Skeletal muscle cell (primary cell): ENCODE data around the gene MORF4L1.

Experiments
- DNase-seq: peaks from one replicate; pipeline ENCODE4 v3.0.0-alpha.2; 2010; ENCODE audit warnings: low read depth
- H3K4me3 ChIP-seq: 2 replicates; pipeline ENCODE4 v1.5.1; 2011; ENCODE audit warnings: low read depth, mild to moderate bottlenecking, control low read depth, low read length, moderate library complexity

MORF4L1 gene

DNA sequence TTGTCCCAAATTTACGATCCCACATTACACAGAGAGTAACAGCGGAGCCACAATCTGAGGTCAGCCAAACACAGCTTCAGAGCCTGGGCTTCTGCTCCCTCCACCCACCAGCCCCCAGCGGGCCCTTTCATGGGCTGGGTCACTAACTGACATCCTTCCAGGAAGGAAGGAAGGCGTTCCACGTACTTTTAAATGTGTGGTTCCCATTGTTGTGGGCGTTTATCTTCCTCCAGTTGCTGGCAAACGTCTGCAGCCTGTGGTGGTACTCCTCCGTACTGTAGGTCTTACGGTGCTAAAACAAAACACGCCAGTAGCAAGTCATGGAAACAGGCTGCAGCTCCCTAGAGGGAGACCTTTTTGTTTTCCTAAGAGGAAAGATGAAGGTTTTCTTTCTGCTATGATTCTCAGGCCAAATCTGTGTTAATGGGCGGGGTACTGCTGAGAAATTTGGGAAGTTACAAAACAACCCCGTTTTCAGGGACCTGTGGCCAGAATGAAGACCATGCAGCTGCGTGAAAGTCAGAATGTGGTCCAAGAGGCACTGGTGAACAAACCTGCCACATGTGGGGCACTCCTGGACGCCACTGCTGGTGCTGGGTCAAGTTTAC lies 64.5 kb downstream of the MORF4L1 start:
- DNase-seq, result no peak
- no peak overlapping the region for H3K4me3 ChIP-seq

- H3K4me3 ChIP-seq, result no peak overlapping the region
- no peak for DNase-seq
These were observed 66.2 kb downstream of the MORF4L1 start for GRCh38 chr15:78938658-78939488.

DNA sequence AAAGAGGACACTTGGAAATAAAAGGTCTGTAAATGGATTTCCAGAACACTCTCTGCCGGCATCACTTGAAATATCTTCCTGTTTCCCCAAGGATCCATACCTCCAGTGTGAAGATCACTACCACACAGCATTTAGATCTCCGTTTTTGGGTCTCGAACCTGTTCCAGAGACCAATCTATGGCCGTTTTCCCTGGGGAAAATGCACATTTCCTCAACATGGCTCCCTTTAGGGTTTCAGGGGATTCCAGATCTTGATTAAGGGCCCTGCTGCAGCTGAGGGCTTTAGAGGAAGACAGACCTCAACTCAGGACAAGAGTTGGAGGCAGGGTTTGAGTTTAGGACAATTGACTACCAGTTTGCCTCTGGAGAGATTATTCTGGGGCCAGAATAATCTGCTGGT lies 70.1 kb downstream of the MORF4L1 start:
- DNase-seq, result no peak
- no peak overlapping the region for H3K4me3 ChIP-seq

DNA sequence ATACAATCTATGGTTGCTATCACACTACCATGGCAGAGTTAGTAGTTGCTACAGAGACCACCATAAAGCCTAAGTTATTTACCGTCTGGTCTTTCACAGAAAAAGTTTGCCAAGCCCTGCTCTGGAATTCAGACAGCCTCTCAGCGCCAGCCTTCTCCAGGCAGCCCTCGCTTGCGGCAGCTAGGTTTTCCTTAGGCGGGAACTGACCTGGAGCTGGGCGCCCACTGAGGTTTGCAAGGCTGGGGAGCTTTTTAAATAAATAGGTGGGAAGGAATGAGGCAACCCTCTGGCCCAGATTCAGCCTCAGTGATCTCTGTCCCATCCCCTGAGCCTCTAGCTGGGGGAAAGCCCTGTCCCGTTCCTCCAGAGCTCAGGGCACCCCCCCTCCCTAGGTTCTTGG lies 71.0 kb downstream of the MORF4L1 start:
- no peak for DNase-seq
- no peak overlapping the region for H3K4me3 ChIP-seq

DNA sequence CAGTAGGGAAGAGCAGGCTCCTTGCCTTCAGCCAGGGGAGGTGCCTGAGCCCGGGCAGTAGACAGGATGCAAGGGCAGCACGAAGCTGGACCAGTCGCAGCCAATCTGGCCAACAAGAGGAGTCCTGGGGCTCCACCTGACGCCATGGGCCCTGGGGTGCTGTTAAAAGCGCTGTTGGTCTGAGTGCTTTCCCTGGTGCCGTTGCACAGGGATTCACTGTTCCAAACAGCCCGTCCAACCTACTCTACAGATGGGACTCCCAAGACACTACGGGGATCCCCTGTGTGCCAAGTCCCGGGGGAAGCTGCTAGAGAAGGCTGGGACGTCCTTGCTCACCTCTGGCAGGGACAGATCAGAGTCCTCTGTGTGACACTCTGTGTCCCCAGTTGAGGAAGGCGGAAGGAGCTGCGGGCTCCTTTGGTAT lies 71.5 kb downstream of the MORF4L1 start:
- peak overlapping the region; percentile 39 for H3K4me3 ChIP-seq
- no peak for DNase-seq

GRCh38 chr15:78944669-78945407 lies 72.1 kb downstream of the MORF4L1 start, which contains the start of gene CTSH:
CTSH (minus strand) TSS chr15:78945046; CDS start chr15:78944981, 65 bp downstream.
- H3K4me3 ChIP-seq, result peak within 1 kb of the TSS; percentile 39
- no peak for DNase-seq

DNA sequence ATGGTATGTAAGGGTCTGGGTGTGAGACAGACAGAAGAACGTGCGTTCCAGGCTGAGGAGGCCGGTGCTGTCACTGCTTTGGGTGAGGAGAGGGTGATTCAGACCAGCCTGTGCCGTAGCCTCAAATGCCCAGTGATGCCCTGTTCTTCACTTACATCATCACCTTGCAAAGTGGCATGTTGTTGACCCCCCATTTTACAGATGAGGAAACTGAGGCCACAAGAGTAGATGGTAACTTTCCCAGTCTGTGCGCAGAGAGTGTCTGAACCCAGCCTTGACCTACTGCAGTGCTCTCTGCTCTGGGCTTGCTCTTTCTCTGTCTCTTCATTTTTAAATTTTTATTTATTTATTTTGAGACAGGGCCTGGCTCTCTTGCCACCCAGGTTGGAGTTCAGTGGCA lies 73.8 kb downstream of the MORF4L1 start:
- H3K4me3 ChIP-seq, result no peak overlapping the region
- no peak for DNase-seq

DNA sequence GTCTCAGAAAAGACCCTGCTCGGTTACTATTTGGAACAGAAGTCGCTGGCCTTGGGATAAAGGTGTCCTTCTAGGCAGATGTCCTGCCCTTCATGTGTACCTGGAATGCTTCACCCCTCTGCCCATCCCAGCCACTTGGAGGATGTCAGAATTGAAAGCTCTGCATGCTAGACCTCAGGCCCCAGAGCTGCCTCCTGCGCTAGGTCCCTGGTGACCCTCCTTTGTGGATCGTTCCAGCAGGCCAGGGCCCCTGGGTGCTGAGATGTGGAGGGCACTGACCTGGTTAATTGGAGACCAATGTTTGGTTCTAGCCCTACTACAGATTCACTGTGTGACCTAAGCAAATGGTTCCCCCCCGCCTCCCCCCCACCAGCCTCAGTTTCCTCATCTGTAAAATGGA lies 74.8 kb downstream of the MORF4L1 start:
- no peak for DNase-seq
- H3K4me3 ChIP-seq, result no peak overlapping the region
